HG02642 (cell line): ENCODE measurements around the gene DHX16.

Experiments used
- ATAC-seq: cut with Tn5 transposase; IDR thresholded peaks from one replicate; pipeline ENCODE4 v1.9.1; 2021; ENCODE audit warnings: mild to moderate bottlenecking; ENCODE audit not compliant: unreplicated experiment, poor library complexity

DHX16 gene

DNA sequence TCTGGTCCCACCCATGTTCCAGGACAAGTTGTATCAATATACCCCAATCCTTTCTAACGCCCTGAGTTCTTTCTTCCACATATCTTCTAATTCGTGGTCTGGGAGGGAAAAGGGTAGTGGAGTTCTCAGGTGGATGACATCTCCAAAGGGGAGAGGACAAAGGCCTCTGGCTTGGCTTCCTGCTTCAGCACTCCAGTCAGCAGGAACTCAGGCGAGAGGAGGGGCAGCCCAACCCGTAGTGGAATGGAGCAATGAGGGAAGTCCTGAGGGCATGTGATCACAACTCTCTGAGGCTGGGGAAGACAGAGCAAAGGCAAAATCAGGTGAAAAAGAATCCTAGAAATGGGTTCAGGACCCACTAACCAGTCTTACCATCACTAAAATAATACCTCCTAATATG, 27.5 kb upstream of the DHX16 start:
- ATAC-seq: no peak

DNA sequence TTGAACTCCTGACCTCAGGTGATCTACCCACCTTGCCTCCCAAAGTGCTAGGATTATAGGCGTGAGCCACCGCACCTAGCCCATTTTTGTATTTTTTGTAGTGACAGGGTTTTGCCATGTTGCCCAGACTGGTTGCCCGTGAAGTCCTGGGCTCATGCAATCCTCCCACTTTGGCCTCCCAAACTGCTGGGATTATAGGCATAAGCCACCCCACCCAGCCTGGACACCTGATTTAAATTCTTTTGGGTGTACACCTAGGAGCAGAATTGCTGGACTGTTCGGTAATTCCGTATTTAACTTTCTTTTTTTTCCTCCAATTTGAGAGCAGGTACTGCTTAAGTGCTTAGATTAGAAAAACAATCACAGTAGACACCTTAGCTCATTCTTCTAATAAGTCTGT, 23.6 kb upstream of the DHX16 start:
- ATAC-seq: no peak

DNA sequence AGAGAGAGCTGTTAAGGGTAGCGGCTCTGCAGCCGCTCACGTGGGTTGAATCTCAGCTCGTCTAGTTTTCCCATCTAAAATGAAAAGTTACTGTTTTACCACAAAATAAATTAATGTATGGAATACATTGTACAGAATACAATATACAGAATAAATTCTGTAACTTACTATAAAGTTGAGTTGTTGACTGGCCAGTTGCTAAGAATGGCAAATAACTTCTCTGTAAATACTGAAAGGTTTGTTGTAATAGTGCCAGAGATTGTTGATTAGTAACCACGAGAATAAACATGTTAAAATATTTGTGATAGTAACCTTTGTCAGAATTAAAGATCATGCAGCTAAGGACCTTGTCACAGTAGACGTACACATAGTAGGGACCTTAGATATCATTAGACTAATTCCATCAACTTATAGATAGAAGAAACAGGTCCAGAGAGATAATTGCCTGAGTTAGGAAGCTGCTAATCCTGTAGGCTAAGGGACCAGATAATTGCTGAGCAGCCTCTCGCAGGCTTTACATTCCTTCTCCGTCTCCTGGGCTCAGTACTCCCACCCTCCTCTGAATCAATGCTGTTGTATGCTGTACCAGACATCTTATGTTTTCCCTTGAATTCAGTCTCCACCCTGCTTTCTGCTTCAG, 18.5 kb upstream of the DHX16 start:
- ATAC-seq: no peak

DNA sequence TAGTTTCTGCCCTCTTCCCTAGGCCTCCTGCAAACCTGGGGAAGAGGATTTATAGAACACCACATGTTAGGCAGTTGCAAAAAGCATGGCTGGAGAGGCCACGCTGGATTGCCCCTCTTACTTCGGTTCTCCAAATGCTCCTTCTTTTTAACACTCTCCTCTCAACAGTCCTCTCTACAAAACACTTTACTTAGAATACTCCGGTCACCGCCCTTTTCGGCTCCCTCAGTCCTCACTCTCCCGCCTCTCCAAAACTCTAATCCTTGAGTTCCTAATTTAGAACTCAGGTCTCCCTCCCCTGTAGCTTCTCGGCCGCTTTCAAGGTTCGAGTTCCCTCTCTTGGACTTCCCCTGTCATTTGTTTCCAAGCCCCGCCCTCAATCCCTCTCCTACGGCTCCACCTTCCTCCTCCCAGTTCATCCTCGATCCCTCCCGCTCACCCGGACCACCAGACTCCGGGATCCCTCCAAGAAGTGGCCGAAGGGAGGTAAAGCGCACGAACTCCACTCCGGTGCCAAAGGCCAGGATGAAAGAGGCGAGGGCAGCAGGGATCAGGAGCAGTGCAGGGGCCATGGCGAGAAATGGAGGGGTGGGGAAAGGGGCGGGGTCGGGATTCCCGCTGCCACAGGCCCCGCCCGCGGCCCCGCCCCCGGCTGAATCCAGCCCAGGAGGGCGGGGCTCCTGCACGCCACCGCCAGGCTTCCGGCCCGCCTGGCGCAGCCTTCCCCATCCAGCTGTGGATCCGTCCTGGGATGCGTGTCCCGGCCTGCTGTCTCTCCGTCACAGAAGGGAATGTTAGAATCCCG, 17.8 kb upstream of the DHX16 start, which contains the start of gene NRM:
Gene NRM, minus strand, starts transcription at position 582 of the 805 bp plus-strand sequence. Its CDS starts 10 bp downstream, at position 572.
- peak; percentile 35 for ATAC-seq

DNA sequence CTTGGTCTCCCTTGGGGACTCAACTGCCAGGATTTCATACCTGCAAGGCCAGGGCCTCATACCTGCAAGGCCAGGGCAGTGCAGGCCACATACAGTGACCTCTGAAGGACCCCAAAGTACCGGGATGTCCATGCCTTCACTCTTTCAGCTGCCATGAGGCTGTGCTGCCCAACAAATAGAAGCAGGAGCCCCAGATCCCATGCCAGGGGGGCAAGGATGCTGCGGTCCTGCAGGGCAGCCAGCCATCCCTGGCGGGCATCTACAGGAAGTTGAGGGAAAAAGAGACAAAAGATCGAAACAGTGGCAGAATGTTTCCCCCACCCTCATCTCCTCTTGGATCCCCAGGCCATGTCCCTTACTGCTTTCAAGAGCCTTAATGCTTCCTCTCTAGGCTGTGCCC, 17.2 kb upstream of the DHX16 start:
- no peak for ATAC-seq

DNA sequence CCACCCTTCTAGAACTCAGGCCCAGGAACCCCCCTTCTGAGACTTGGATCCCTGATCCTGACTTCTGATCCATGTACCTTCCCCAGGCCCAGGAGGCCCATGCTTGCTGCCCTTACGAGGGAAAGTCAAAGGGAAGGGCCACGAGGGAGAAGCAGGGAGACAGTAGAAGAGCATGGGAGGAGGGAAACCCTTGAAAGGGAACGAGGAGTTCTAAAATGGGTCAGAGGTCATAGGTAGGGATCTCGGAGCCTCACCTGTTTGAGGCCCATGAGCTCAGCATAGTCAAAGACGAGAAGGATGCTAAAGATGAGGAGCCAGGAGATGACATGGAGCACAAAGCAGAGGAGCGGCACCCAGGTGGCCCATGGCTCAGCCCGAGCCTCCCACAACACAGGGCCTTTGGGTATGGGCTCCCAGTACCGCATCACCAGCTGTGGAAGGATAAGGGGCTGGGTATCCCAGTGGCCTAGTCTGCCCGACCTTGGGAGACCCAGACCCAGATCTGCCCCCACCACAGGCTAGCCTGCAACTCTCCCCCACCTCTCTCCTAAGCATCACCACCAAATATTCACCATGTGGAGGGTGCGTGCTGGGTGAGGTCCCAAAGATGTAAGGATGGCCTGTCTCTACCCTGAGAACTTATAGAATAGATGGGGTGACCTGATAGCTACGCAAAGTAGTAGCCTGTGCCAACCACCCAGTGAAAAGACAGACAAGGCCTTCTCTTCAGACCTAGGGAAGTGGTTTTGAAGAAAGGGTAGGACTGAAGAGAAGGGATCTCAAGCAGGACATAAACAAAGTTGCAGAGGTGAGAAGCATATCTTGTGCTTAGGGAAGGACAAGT, 16.4 kb upstream of the DHX16 start:
- ATAC-seq: no peak

DNA sequence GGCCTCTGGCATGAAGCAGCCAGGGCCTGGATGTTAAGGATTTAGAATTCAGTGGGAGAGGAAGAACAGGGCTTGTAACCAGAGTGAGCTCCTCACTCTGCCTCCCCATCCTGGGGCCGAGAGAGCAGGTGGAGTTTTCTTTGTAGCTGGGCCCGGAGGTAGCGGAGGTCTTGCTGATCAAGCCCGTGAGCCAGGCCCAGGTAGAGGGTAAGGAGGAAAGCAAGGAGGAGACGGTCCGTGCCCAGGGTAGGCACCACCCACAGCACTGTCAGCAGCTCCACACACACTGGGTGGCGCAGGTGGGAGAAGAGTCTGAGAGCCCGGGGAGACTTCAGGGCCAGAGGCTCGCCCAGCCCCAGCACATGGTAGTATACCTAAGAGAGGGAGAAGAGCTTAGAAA, 15.8 kb upstream of the DHX16 start:
- ATAC-seq: no peak

DNA sequence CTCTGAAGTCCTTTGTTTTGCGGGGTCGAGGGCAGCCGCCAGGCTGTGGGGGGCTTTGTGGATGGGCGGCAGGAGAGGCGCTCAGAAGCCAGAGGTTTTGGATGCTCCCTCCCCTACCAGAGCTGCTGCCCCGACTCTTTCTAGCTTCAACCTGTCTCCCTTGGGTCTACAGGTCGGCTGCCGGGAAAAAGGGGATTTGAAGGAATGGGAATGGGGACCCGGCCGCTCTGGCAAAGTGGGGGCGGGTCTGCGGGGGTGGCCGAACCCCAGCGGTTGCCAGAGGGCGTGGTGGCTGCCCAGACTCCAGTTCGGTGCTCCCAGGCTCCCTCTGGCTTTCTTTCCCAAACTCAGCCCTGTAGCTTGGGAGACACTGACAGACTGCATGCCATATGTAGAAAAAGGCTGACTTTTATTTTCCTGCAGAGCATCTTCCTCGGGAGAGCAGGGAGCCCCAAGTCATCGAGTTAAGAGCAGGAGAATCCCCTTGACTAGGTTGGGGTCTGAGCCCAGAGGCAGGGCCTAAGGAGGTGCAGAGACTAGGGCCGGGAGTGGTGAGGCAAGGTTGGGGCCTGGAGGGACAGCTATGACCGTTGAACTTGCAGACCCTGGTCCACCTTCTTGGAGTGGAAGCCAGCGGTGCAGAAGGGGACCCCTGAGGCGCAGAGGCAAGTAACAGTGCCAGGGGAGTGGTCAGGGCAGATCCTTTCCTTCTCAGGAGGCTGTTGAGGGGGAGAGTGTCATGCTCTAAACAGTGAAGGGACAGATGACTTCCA, 15.0 kb upstream of the DHX16 start:
- ATAC-seq: no peak

DNA sequence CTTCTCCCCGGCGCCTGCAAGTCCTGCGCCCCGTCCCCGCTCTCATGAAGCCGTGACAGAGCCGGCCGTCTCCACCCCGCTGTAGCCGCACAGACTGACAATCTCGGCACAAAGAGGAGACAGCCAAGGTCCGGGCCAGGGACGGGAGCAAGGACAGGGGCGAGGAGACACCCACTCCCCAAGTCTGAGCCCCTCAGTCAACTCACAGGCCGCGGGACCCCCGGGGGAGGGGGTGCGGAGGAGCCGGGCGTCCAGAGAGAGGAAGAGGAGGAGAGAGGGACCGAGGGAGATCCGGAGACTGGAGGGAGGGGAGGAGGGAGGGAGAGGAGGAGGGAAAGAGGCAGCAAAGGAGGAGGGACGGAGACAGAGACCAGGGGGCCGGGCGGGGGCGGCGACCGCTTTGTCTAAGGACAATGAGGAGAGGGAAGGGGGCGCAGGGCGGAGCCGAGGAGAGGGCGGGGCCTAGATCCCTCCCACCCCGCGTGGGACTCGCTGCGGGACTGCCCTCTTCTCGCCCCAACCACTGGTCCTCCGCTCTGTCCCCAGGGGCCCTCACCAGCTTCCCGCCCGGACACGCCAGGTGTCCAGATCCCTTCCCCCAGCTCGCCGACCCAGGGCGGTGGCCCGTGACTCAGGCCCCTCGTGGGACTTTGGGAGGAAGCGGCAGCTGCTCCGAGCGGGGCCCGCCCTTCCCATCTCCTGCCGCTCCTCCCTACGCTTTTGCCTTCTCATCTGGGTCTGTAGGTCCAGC, 14.3 kb upstream of the DHX16 start:
- peak; percentile 48 for ATAC-seq

DNA sequence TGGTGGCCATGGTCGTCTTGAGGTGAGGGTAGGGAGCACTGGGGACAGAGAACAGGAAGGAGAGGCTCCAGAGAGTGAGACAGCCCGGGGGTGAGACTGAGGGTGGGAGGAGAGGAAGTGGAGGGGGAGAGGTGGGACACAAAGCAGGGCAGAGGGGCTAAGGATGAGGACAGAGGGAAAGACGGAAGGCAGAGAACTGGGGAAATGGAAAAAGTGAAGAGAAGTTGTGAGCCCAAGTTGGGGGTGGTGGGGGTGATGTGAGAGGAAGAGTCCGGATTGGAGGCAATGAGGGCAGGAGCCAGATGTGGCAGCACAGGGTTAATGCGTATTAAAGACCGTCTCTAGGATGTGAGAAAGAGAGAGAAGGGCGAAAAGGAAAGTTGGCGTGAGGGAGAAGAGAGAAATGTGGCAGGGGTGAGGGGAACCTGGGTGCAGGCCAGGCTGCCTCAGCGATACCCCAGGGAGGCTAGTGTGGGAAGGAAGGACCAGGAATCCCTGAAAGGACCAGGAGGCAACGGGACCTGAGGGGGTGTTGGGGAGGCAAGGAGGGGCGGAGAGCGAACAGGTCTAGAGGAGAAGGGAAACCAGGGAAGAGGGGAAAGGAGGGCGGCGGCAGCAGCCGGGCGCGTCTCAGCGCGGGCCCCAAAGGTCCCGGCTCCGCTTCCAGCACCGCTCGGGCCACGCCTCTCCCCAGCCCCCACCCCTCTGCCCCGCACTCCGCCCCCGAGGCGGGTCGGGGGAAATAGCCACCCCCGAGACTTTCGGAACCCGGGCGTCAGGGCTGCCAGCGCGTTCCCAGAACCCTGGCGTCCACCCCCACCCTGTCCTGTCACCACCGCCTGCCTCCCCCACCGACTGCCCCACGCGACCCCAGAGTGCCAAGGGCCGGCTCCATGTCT, 13.5 kb upstream of the DHX16 start, which contains the start of gene PPP1R18:
Gene PPP1R18, minus strand, starts transcription at position 637 of the 899 bp plus-strand sequence. Its CDS starts 627 bp downstream, at position 10.
- ATAC-seq: peak; percentile 26

DNA sequence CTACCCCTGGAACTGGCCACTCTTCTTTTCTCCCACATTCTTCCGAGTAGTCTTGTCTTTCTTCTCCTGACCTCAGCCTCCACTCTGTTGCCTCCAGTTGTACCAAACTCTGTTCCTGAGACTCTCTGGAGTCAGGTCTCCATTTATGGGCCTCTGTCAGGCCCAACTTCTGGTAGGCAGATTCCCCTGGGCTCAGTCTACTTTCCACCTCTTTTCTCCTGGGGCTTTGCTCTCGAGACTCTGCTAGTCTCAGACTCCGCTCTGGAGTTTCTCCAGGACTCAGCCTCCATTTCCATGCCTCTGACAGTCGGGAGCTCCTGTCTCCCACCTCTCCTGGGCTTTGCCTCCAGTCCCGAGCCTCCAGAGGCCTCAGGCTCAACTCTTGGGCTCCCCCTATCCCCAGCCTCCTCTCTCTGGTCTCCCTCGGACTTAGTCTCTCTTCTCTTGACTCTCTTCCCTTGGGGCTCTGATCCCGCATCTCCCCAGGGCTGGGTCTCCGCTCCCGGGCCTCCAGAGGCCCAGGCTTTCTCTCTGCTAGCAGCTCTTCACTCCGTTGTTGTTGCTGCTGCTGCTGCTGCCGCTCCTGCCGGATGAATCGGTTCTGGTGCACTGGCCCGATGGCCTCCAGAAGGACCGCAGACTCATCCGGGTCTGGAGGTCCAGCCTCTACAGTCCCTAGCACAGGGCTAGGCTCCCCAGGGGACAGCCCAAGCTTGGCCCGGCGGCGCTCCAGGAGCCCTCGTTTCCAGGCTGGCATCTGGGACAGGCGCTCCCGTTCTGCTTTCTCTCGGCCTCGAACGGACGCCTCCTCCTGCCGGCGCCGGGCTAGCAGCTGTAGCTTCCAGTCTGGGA, 12.6 kb upstream of the DHX16 start:
- no peak for ATAC-seq

DNA sequence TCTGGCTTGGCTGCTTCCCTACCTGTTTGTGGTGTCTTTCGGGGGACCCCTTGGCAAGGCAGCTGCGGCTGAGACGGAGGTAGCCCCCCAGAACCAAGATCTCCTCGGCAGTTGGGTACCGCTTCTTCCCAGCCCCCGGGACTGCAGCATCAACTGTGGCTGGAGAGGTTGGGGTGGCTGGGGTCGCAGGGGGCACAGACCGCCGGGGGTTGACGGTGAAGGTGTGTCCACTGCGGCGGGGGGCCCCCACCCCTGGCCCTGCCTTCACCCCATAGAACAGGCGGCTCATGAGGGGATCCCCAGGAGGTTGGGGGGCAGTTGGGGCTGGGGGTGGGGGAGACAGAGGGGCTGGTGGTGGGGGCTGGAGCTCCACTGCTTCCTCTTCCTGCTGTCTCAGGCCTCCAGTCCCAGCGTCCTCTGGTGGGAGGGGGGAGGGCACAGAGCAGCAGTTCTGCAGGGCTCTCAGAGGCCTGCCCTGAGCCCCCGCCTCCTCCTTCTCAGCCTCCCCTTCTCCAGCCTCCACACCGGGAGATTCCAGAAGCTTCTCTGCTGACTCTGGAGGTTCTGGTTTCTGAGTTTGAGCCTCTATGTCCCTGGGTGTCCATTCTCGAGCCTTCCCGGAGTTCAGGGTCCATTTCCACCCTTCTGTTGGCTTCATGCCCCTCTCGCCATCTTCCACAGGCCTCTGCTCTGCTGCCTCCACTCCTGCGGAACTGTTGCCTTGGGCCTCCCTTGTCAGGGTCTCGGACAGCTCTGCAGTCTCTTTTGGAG, 11.8 kb upstream of the DHX16 start:
- ATAC-seq: no peak

DNA sequence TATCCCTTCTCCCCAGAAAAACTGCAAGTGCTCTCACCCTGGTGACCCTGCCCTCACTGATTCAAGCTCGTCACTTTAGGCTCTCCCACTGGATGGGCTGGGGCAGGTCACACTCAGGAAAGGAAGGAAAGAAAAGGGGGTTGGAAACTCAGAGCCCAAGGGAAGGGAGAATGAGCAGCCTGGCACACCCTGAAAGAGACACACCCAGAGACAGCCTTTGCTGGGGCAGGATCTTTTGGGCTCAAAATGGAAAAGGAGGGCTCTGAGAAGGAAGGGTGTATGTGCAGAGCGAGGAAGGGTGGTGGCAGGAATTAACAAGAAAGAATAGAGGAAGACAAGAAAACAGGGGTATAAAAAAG, 11.2 kb upstream of the DHX16 start:
- no peak for ATAC-seq

DNA sequence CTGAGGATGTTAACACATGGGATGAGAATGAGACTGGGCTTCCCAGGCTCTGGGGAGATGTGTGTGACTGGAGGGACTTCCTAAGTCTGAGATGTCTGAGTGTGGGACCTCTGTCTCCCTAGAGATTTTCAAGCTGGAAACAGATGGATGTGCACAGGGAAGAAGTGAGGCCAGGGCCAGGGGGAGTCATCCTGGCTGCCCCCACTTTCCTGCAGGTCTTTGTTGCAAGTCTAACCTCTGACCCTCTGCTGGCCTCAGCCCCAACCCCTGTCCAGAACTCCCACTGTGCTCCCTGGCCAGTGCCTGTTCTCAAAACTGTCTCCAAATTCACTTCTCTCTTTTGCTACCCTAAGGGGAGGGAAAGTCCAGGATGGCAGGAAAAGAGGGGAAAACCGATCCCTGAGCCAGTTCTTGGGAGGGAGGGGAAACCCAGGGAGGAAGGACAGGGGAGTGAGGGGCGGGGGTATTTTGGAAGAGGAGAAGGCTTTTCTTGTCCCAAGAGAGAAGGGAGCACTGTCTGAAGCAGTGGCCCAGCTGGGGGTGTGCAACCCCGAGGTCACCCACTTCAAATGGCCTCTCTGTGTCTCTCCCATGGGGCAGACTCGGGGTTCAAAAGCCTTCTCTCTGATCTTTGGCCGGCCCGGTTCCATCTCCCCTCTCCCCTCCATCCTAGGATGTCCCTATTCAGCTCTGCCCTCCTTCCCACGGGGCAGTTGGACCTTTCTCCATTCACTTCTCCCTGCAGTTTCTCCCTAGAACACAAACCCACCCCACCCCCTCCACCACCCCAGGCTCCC, 10.6 kb upstream of the DHX16 start:
- ATAC-seq: no peak

DNA sequence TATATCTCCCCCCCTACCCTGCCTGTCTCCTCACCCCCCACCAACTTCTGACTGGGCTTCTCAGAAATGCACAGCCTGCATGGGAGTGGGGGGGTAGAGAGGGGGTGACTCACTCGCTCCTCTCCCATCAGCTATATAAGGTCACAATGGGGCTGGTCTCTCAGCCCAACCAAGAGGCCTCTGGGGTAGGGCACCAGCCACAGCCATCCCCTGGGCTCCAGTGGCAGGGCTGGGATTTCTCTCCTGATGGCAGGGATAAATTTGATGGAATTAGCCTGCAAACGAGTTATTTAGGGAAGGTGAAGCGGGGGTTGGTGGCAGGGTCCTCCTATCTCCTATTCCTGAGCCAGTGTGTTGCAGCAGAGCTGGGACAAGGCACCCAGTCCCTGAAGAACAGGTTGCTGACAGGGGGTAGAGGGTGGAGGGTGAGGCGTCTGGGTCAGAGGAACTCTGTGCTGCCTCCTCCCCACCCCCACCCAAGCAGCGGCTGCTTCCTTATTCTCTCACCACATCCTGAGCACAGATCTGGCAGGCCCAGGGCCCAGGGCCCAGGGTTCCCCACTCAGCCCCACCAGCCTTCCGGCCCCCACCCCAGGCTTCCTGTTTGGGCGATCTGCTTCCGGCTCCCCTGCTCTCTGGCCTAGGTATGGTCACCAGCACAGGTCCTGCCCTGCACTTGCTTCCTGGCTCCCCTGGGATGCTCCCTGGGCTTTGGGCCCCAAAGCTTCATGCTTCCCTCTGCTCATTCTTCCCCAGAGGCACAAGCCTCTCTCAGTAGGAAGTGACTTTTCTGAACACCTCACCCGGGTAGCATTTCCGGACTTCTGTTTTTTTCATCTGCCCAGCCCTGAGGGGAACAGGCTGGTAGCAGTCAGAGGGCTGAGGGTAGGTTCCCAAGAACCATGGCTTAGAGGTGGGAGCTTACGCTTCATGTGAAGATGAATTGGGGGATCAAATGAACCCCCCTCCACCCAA, 9.6 kb upstream of the DHX16 start:
- ATAC-seq: peak; percentile 34
